NCI-H446 (cell line): ENCODE results near the gene DNLZ.

Experiments used
- DNase-seq, 2 experiments: peaks; one replicate each; lab custom pipeline; 2025; lab: John Stamatoyannopoulos, UW

DNLZ gene

GRCh38 chr9:136396219-136396515, 32.6 kb upstream of the DNLZ start:
- DNase-seq: no peak

- no peak for DNase-seq
These were observed 32.0 kb upstream of the DNLZ start for GRCh38 chr9:136395345-136396218.

GRCh38 chr9:136395020-136395340, 31.4 kb upstream of the DNLZ start:
- no peak for DNase-seq

GRCh38 chr9:136394312-136395019, 30.9 kb upstream of the DNLZ start:
- no peak for DNase-seq

- no peak for DNase-seq
These were observed 30.0 kb upstream of the DNLZ start for GRCh38 chr9:136393531-136393930.

- no peak for DNase-seq
These were observed 29.2 kb upstream of the DNLZ start for GRCh38 chr9:136392538-136393449.

- DNase-seq: no peak
These were observed 28.4 kb upstream of the DNLZ start for GRCh38 chr9:136391737-136392537.

GRCh38 chr9:136389396-136389795, 25.9 kb upstream of the DNLZ start:
- no peak for DNase-seq

GRCh38 chr9:136387217-136387616, 23.7 kb upstream of the DNLZ start:
- DNase-seq: no peak

- DNase-seq: peak; percentile 1 to 42
These were observed 22.5 kb upstream of the DNLZ start for GRCh38 chr9:136386018-136386417.

- no peak for DNase-seq
These were observed 21.5 kb upstream of the DNLZ start for GRCh38 chr9:136385015-136385414.

- no peak for DNase-seq
These were observed 19.9 kb upstream of the DNLZ start for GRCh38 chr9:136383436-136383835.

GRCh38 chr9:136381966-136382513, 18.5 kb upstream of the DNLZ start:
- no peak for DNase-seq

GRCh38 chr9:136381311-136381710, 17.8 kb upstream of the DNLZ start:
- no peak for DNase-seq

GRCh38 chr9:136380381-136380780, 16.8 kb upstream of the DNLZ start:
- no peak for DNase-seq

- no peak for DNase-seq
These were observed 16.3 kb upstream of the DNLZ start for GRCh38 chr9:136379891-136380290.

- DNase-seq: no peak
These were observed 15.9 kb upstream of the DNLZ start for GRCh38 chr9:136379401-136379800.

- DNase-seq: no peak
These were observed 15.4 kb upstream of the DNLZ start for GRCh38 chr9:136379003-136379287.

GRCh38 chr9:136378170-136379002, 14.8 kb upstream of the DNLZ start:
- no peak for DNase-seq

GRCh38 chr9:136377341-136378169, 14.0 kb upstream of the DNLZ start:
- DNase-seq: no peak
